Transverse colon (tissue), 4 donors: ENCODE data around the gene NT5C3B. TPM values are rescaled to one million over a fixed set of nuclear protein-coding genes. Genes with fewer than 3 reads are reported as not detected.

Experiments
- DNase-seq: peaks from one replicate; pipeline ENCODE4 v3.0.0-alpha.2; 2019
- H3K27ac ChIP-seq, 4 donors: fragments of 200-600 bp; sonication (generic); 2 replicates each; pipeline ENCODE4 v1.5.1; 2016 to 2018; ENCODE audit warnings: inconsistent platforms in 4 of 4
- H3K27me3 ChIP-seq: fragments of 200-600 bp; sonication (generic); 2 replicates; pipeline ENCODE4 v1.5.1; 2017; ENCODE audit warnings: inconsistent platforms
- H3K36me3 ChIP-seq, 4 donors: fragments of 200-600 bp; sonication (generic); 2 replicates each; pipeline ENCODE4 v1.5.1; 2017 to 2019; ENCODE audit warnings: inconsistent platforms in 4 of 4
- H3K4me1 ChIP-seq, 4 donors: fragments of 200-600 bp; sonication (generic); 2 replicates each; pipeline ENCODE4 v1.5.1; 2017 to 2020; ENCODE audit warnings: inconsistent platforms in 4 of 4
- H3K4me3 ChIP-seq, 4 donors: fragments of 200-600 bp; sonication (generic); 1 replicate in 1 of 4; 2 replicates in 3 of 4; pipeline versions ENCODE4 v1.5.1 to v1.6.1; 2017 to 2019; ENCODE audit warnings: inconsistent platforms in 4 of 4
- H3K9me3 ChIP-seq, 2 donors: fragments of 200-600 bp; sonication (generic); 2 replicates each; pipeline ENCODE4 v1.5.1; 2017 to 2019; ENCODE audit warnings: inconsistent platforms in 2 of 2
- EP300 ChIP-seq: sonication (generic); formaldehyde crosslinking; IDR thresholded peaks from one replicate; pipeline ENCODE4 v1.6.1; 2017; ENCODE audit warnings: antibody characterized with exemption, low read depth
- POLR2A ChIP-seq: fragments of 450-650 bp; IDR thresholded peaks from one replicate; pipeline ENCODE4 v1.6.1; 2016; ENCODE audit warnings: antibody characterized with exemption, mild to moderate bottlenecking, moderate library complexity
- POLR2AphosphoS5 ChIP-seq, 3 donors: sonication (generic); formaldehyde crosslinking; IDR thresholded peaks; one replicate each; pipeline ENCODE4 v1.6.1; 2016; ENCODE audit warnings: antibody characterized with exemption in 3 of 3
- WGBS, 2 donors: methylation state at CpG; one replicate each; pipeline ENCODE4 v1.1.5; 2018; ENCODE audit warnings: low coverage in 1 of 2; 5-methylcytosine and 5-hydroxymethylcytosine counted together
- in situ Hi-C, 4 donors: fragments of 200-750 bp; cut with MboI; loops; one replicate each; pipeline versions ENCODE4 v1.15.0 to v1.15.1; 2017; ENCODE audit warnings: low sequenced_read_pairs in 3 of 4, low pct_ligation_motif_present in 1 of 4, low pct_unique_long_range_greater_than_20kb in 1 of 4
- intact Hi-C: fragments of 100-400 bp; cut with DNase I; formaldehyde crosslinking; loops from one replicate; pipeline ENCODE4 v1.15.1; 2023; ENCODE audit warnings: low total_unique reads
- total RNA-seq, 4 donors: library from RNA; depleted of rRNA; stranded (reverse); fragments of >200 nt; gene quantifications; one replicate each; pipeline ENCODE4 v1.1.0, GENCODE V29; 2016
- TF ChIP-seq, protein P1 (sequence below), 5 experiments: fragments of 200-600 bp in 3 of 5; fragments of 450-650 bp in 2 of 5; sonication (generic) in 3 of 5; IDR thresholded peaks; 1 replicate in 2 of 5; 2 replicates in 3 of 5; pipeline ENCODE4 v1.5.1; 2016 to 2017; ENCODE audit warnings: antibody characterized with exemption in 5 of 5, inconsistent platforms in 3 of 5, mild to moderate bottlenecking in 2 of 5, moderate library complexity in 1 of 5

The NT5C3B gene
- total RNA-seq, 4 donors from 2014 or later, result 10.0 to 30.8 (median 24.6) TPM

DNA sequence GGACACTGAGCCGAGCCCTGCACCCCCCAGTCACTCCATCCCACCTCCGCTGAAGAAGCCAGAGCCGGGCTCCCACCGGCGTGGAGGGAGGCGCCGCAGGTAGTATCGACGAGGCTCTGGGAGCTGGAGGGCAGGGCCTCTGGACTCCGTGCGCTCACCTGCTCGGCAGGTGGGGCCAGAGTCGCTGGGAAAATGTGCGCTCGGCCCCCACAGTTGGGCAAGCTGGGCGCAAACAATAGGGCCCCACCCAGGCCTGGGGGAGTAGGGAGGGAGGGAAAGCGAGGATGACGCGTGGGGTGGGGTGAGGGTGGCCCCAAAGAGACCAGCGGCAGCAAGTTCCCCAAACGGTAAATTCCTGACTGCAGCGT is 50.2 kb downstream of the NT5C3B start:
- Histone ChIP-seq H3K36me3 (no peaks in the 10 kb centered on the region), H3K27ac (peak overlapping the region; percentile 90 to 95 (median 94)), H3K9me3 (no peaks in the 10 kb centered on the region), H3K4me1 (peaks cover 0 to 47% (median 32%) of the 10 kb centered on the region in 4 donors), H3K4me3 (peak overlapping the region; percentile 48 to 86 (median 76)), H3K27me3 (peaks cover 10% of the 10 kb centered on the region)
- TF ChIP-seq POLR2AphosphoS5 (IDR thresholded peaks at IDR 0.05), result peak; percentile 63 to 87 (median 83)
- TF ChIP-seq POLR2A, result peak; percentile 40
- TF ChIP-seq, protein P1, sequence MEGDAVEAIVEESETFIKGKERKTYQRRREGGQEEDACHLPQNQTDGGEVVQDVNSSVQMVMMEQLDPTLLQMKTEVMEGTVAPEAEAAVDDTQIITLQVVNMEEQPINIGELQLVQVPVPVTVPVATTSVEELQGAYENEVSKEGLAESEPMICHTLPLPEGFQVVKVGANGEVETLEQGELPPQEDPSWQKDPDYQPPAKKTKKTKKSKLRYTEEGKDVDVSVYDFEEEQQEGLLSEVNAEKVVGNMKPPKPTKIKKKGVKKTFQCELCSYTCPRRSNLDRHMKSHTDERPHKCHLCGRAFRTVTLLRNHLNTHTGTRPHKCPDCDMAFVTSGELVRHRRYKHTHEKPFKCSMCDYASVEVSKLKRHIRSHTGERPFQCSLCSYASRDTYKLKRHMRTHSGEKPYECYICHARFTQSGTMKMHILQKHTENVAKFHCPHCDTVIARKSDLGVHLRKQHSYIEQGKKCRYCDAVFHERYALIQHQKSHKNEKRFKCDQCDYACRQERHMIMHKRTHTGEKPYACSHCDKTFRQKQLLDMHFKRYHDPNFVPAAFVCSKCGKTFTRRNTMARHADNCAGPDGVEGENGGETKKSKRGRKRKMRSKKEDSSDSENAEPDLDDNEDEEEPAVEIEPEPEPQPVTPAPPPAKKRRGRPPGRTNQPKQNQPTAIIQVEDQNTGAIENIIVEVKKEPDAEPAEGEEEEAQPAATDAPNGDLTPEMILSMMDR (IDR thresholded peaks at IDR 0.05), result no peak
- no peak for TF ChIP-seq EP300
- DNase-seq, result peak; percentile 88
- WGBS, 2 donors, result 0% methylated on average over 22 of the region's 22 CpGs; no CpG with 5 or more reads in 1 of the 2 donors
- intact Hi-C loops (loop anchor here (5.0 kb wide), 1 partner anchor 986 kb away; the partner anchor contains the start of gene VPS25), in situ Hi-C loops (no loop called here)

GRCh38 chr17:41785091-41785858 is 50.8 kb downstream of the NT5C3B start:
- Histone ChIP-seq H3K4me3 (peak overlapping the region; percentile 48 to 86 (median 76)), H3K4me1 (peaks cover 0 to 49% (median 34%) of the 10 kb centered on the region in 4 donors), H3K36me3 (no peaks in the 10 kb centered on the region), H3K27ac (peak overlapping the region; percentile 90 to 95 (median 94)), H3K9me3 (no peaks in the 10 kb centered on the region), H3K27me3 (peaks cover 10% of the 10 kb centered on the region)
- in situ Hi-C loops, result no loop called here
- WGBS, 2 donors, result 11% methylated on average over 13 of the region's 13 CpGs; no CpG with 5 or more reads in 1 of the 2 donors
- intact Hi-C loops, result loop anchor here (5.0 kb wide), 1 partner anchor 987 kb away; the partner anchor contains the start of gene VPS25
- DNase-seq, result peak; percentile 44
- TF ChIP-seq EP300, result no peak
- TF ChIP-seq POLR2A, result no peak
- TF ChIP-seq, protein P1 (IDR thresholded peaks at IDR 0.05), result no peak
- TF ChIP-seq POLR2AphosphoS5 (IDR thresholded peaks at IDR 0.05), result no peak

DNA sequence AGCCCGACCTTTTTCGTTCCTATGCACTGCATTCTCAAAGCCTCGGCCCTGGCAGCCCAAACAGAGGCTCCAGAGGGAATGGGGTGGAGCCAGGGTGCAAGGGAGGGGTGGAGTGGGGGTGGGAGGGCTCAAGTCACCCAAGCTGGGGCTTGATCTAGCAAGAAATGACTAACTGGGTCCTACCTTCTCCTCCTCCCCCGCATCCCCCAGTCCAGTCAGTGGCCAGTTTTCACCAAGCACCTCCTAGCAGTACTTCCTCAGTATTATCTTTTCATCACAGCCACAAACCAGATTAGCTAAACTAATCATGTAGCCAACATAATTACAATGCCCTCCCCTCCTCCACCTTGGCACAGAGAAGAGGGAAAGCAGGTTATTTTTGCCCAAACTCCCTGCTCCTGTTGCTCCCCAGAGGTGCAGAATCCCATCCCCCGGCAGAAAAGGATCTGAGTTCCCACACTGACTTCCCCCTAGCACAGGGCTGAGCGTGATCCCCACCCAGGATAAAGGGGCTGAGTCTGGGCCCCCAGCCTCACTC is 51.8 kb downstream of the NT5C3B start:
- Histone ChIP-seq H3K36me3 (no peaks in the 10 kb centered on the region), H3K4me1 (peaks cover 3 to 59% (median 39%) of the 10 kb centered on the region in 4 donors), H3K27me3 (peaks cover 10% of the 10 kb centered on the region), H3K27ac (peak overlapping the region; percentile 90 to 95 (median 94)), H3K9me3 (no peaks in the 10 kb centered on the region), H3K4me3 (peak overlapping the region in 3 of 4 donors; percentile 70 to 86 (median 81))
- 22% methylated on average over 6 of the region's 6 CpGs; no CpG with 5 or more reads in 1 of the 2 donors for WGBS, 2 donors
- intact Hi-C loops, result no loop called here
- DNase-seq, result peak; percentile 52
- no peak for TF ChIP-seq POLR2A
- TF ChIP-seq POLR2AphosphoS5 (IDR thresholded peaks at IDR 0.05), result no peak
- TF ChIP-seq, protein P1 (IDR thresholded peaks at IDR 0.05), result no peak
- TF ChIP-seq EP300, result no peak
- in situ Hi-C loops, result no loop called here

- in situ Hi-C loops (no loop called here), intact Hi-C loops (no loop called here)
- Histone ChIP-seq H3K27ac (peak overlapping the region; percentile 45 to 95 (median 76)), H3K4me3 (no peak overlapping the region), H3K9me3 (no peaks in the 10 kb centered on the region), H3K27me3 (peaks cover 10% of the 10 kb centered on the region), H3K4me1 (peaks cover 18 to 76% (median 54%) of the 10 kb centered on the region in 4 donors), H3K36me3 (no peaks in the 10 kb centered on the region)
- WGBS, 2 donors, result 67% methylated on average over 4 of the region's 4 CpGs; no CpG with 5 or more reads in 1 of the 2 donors
- TF ChIP-seq EP300, result no peak
- no peak for TF ChIP-seq POLR2AphosphoS5 (IDR thresholded peaks at IDR 0.05)
- TF ChIP-seq, protein P1 (IDR thresholded peaks at IDR 0.05), result no peak
- TF ChIP-seq POLR2A, result no peak
- DNase-seq, result no peak
These were observed 53.9 kb downstream of the NT5C3B start for GRCh38 chr17:41782142-41782541.
